ENCODE results near the gene EEPD1. TPM values are rescaled to one million over a fixed set of nuclear protein-coding genes. Genes with fewer than 3 reads are reported as not detected.
A peak's percentile ranks its signal among the peaks of the same experiment; 100 is the strongest.

Gene EEPD1
- polyA plus RNA-seq, 2 of the 4 experiments (the other 2 are of a cell fraction), result 16.0 to 24.3 TPM

DNA sequence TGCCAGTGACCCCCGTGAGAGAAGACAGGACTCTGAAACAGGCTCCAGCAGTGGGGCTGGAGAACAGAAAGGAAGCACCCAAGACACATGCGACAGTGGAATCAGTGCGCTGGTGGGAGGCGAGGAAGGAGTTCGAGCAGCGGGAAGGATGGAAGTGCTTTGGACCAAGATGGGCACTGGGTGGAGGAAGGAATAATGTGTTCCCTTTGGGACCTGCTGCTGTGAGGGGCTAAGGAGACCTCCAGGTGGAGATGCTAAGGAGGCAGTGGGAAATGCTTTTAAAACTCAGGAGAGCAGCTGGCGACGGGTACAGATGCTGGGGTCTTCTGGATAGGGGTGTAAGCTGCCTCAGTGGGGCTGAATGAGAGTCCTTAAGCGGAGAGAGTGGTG lies 126.9 kb downstream of the EEPD1 start:
- Histone ChIP-seq H3K4me2 (peak overlapping the region; percentile 89), H3K9me3 (no peaks in the 10 kb centered on the region), H3K4me3 (no peak overlapping the region), H3K4me1 (peaks cover 70% of the 10 kb centered on the region), H3K27ac (peak overlapping the region; percentile 94 to 95)
- no peak for DNase-seq (ENCODE audit: low read depth in 1 of 2, low spot score in 1 of 2)
- no peak for TF ChIP-seq SREBF2 (IDR thresholded peaks at IDR 0.05)
- TF ChIP-seq POLR2A (IDR thresholded peaks at IDR 0.05; ENCODE audit: low read length), result no peak
- no peak for TF ChIP-seq HOXB5 (CRISPR knock-in tag; IDR thresholded peaks at IDR 0.05)
- TF ChIP-seq HEYL (CRISPR knock-in tag; IDR thresholded peaks at IDR 0.05), result no peak
- TF ChIP-seq ZFP36 (IDR thresholded peaks at IDR 0.05; ENCODE audit: borderline replicate concordance, partially characterized antibody), result no peak
- TF ChIP-seq, protein P1, sequence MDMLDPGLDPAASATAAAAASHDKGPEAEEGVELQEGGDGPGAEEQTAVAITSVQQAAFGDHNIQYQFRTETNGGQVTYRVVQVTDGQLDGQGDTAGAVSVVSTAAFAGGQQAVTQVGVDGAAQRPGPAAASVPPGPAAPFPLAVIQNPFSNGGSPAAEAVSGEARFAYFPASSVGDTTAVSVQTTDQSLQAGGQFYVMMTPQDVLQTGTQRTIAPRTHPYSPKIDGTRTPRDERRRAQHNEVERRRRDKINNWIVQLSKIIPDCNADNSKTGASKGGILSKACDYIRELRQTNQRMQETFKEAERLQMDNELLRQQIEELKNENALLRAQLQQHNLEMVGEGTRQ (IDR thresholded peaks at IDR 0.05), result no peak
- no peak for TF ChIP-seq CHD2 (IDR thresholded peaks at IDR 0.05; ENCODE audit: low read length, partially characterized antibody)
- no peak for TF ChIP-seq FOXS1 (CRISPR knock-in tag; IDR thresholded peaks at IDR 0.05)
- no peak for FAIRE-seq
- 91% methylated on average over 9 of the region's 9 CpGs for WGBS (ENCODE audit: missing lambda C conversion rate)
- CTCF ChIA-PET, result interaction anchor here (0.7 to 13.7 kb wide), 6 partner anchors 11 to 295 kb away, joined by 3 to 105 read pairs (median 8); no protein-coding TSS in a partner anchor
- POLR2A ChIA-PET, result no interaction called here
- ATAC-seq, result no peak

DNA sequence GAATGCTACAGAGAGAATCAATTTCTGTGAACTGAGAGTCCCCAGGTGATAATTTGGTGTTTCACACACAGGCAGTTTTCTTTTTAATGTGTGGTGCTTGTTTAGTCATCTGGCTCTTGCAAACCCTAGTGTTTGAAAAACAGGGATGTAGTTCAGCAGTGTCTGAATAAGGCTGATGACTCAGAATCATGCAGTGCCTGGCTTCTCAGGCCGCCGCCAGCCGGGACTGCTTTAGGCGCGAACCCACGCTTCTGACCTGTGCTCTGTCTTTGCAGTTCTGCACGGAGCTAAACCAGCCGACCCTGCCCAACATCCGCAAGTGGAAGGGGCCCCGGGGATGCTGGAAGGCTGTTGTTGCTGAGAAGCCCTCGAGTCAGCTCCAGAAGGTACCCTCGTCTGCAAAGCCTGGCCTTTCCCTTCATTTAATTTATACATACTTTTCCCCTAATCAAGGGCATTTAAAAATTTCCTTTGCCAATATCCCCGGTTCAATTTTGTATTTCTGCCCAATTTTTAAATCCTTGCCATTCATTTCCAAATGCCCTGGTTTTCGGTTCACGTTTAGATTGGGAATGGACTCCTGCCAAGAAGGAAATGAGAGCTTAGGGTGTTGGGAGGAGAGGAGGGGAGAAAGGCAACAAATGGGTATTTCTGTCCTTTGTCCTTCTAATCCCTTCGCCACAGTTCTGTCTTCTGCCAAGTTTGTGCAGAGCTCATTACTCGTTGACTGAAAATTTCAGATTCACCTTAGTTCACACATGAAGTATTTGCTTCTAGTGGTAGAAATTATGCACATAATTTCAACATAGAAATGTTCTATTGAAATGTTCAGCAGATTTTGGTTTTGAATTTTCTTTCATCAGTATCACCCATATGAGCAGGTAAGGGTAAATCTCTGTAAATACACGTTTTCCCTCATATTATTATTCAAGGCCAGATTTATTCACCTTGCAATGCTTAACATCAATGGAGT lies 128.1 kb downstream of the EEPD1 start:
- H3K4me3 ChIP-seq, result peak overlapping the region; percentile 39
- no peak; the same call in 1 of the 2 replicates for TF ChIP-seq HOXB5 (CRISPR knock-in tag; IDR thresholded peaks at IDR 0.05)
- TF ChIP-seq POLR2A (IDR thresholded peaks at IDR 0.05; ENCODE audit: low read length), result no peak
- peak; percentile 50 to 66; a peak in 3 of 5 replicates for TF ChIP-seq JUN (IDR thresholded peaks at IDR 0.05)
- TF ChIP-seq PHF8 (IDR thresholded peaks at IDR 0.05; ENCODE audit: borderline replicate concordance, low read depth), result no peak
- no peak for TF ChIP-seq MAZ (IDR thresholded peaks at IDR 0.05; ENCODE audit: borderline replicate concordance, low read depth, low read length)
- no peak for TF ChIP-seq ZC3H11A (IDR thresholded peaks at IDR 0.05)
- TF ChIP-seq EP300 (IDR thresholded peaks at IDR 0.05), result 0 out of 5 replicates have a peak, but pooled peaks of 1 of the 2 experiments have one; percentile 35
- TF ChIP-seq SMC3 (IDR thresholded peaks at IDR 0.05), result peak; percentile 37; the same call in 2 of the 3 replicates
- TF ChIP-seq FOSL2 (IDR thresholded peaks at IDR 0.05), result peak; percentile 79
- peak; percentile 94 for TF ChIP-seq FOSL2 (CRISPR knock-in tag; IDR thresholded peaks at IDR 0.05)
- peak; percentile 71 for TF ChIP-seq JUNB (IDR thresholded peaks at IDR 0.05)
- TF ChIP-seq POLR2AphosphoS2 (conservative IDR thresholded peaks at IDR 0.05; ENCODE audit: low read length), result no peak
- TF ChIP-seq RAD21 (conservative IDR thresholded peaks at IDR 0.05 in 1 of 2, IDR thresholded peaks at IDR 0.05 in 1 of 2), result peak in 1 of 2 experiments; percentile 38; a peak in 1 of 5 replicates
- TF ChIP-seq CEBPB (IDR thresholded peaks at IDR 0.05), result 0 out of 4 replicates have a peak, but pooled peaks of 1 of the 2 experiments have one; percentile 14
- TF ChIP-seq HDAC2 (IDR thresholded peaks at IDR 0.05), result no peak
- no peak for TF ChIP-seq RCOR1 (IDR thresholded peaks at IDR 0.05; ENCODE audit: low read depth, low read length)
- TF ChIP-seq CHD2 (IDR thresholded peaks at IDR 0.05; ENCODE audit: low read length, partially characterized antibody), result no peak
- no peak for TF ChIP-seq EHF (CRISPR knock-in tag; IDR thresholded peaks at IDR 0.05)
- TF ChIP-seq, protein P2, sequence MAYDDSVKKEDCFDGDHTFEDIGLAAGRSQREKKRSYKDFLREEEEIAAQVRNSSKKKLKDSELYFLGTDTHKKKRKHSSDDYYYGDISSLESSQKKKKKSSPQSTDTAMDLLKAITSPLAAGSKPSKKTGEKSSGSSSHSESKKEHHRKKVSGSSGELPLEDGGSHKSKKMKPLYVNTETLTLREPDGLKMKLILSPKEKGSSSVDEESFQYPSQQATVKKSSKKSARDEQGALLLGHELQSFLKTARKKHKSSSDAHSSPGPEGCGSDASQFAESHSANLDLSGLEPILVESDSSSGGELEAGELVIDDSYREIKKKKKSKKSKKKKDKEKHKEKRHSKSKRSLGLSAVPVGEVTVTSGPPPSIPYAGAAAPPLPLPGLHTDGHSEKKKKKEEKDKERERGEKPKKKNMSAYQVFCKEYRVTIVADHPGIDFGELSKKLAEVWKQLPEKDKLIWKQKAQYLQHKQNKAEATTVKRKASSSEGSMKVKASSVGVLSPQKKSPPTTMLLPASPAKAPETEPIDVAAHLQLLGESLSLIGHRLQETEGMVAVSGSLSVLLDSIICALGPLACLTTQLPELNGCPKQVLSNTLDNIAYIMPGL (CRISPR knock-in tag; IDR thresholded peaks at IDR 0.05; ENCODE audit: borderline replicate concordance), result no peak
- TF ChIP-seq, protein P3, sequence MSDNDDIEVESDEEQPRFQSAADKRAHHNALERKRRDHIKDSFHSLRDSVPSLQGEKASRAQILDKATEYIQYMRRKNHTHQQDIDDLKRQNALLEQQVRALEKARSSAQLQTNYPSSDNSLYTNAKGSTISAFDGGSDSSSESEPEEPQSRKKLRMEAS (IDR thresholded peaks at IDR 0.05), result peak; percentile 81
- TF ChIP-seq, protein P4, sequence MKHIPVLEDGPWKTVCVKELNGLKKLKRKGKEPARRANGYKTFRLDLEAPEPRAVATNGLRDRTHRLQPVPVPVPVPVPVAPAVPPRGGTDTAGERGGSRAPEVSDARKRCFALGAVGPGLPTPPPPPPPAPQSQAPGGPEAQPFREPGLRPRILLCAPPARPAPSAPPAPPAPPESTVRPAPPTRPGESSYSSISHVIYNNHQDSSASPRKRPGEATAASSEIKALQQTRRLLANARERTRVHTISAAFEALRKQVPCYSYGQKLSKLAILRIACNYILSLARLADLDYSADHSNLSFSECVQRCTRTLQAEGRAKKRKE (CRISPR knock-in tag; IDR thresholded peaks at IDR 0.05; ENCODE audit: low read depth), result peak; percentile 26; the same call in 1 of the 2 replicates
- TF ChIP-seq, protein P5, sequence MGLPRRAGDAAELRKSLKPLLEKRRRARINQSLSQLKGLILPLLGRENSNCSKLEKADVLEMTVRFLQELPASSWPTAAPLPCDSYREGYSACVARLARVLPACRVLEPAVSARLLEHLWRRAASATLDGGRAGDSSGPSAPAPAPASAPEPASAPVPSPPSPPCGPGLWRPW (IDR thresholded peaks at IDR 0.05), result no peak
- TF ChIP-seq RFX5 (IDR thresholded peaks at IDR 0.05), result no peak
- TF ChIP-seq BHLHE40 (IDR thresholded peaks at IDR 0.05; ENCODE audit: low read depth, low read length), result no peak
- peak overlapping the region; percentile 89 for H3K4me2 ChIP-seq
- H3K27ac ChIP-seq, result peak overlapping the region; percentile 94 to 95
- ATAC-seq, result peak; percentile 91 to 92
- CTCF ChIA-PET, result interaction anchor here (1.1 to 13.7 kb wide), 11 partner anchors 8 to 296 kb away, joined by 3 to 105 read pairs (median 4); no protein-coding TSS in a partner anchor
- under 1% methylated on average over 18 of the region's 18 CpGs for WGBS (ENCODE audit: missing lambda C conversion rate)
- POLR2A ChIA-PET, result interaction anchor here (0.6 to 1.5 kb wide), 5 partner anchors 16 to 244 kb away, joined by 3 to 5 read pairs (median 3); no protein-coding TSS in a partner anchor
- no peaks in the 10 kb centered on the region for H3K9me3 ChIP-seq
- peak; percentile 76 to 85 for DNase-seq (ENCODE audit: low read depth in 1 of 2, low spot score in 1 of 2)
- peaks cover 70% of the 10 kb centered on the region for H3K4me1 ChIP-seq
- no peak for FAIRE-seq
